ENCODE data around the gene RBBP4.

DNA sequence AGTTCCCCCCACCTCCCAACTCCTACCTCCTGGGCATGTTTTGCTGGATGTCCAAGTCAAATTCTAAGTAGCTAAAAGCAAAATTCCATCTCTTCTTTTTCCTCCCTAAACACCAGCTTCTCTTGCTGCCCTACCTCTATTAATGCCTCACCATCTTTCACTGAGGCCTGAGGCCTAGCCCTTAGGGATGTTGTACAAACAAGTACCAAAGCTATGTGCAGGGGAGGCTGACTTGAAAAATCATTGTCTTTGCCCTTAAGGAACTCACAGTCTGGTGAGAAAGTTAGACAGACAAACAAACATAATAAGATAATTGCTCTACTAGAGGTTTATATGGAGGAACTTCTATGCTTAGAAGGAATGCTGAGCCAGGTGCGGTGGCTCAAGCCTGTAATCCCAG, 76.9 kb downstream of the RBBP4 start:
- TF ChIP-seq POLR2A (IDR thresholded peaks at IDR 0.05; ENCODE audit: extremely low read depth, insufficient read length), result no peak
- TF ChIP-seq, protein P1, sequence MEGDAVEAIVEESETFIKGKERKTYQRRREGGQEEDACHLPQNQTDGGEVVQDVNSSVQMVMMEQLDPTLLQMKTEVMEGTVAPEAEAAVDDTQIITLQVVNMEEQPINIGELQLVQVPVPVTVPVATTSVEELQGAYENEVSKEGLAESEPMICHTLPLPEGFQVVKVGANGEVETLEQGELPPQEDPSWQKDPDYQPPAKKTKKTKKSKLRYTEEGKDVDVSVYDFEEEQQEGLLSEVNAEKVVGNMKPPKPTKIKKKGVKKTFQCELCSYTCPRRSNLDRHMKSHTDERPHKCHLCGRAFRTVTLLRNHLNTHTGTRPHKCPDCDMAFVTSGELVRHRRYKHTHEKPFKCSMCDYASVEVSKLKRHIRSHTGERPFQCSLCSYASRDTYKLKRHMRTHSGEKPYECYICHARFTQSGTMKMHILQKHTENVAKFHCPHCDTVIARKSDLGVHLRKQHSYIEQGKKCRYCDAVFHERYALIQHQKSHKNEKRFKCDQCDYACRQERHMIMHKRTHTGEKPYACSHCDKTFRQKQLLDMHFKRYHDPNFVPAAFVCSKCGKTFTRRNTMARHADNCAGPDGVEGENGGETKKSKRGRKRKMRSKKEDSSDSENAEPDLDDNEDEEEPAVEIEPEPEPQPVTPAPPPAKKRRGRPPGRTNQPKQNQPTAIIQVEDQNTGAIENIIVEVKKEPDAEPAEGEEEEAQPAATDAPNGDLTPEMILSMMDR (IDR thresholded peaks at IDR 0.05; ENCODE audit: low read depth, low read length), result no peak

Measured in NB4 (cell line).